Measurements from ENCODE around the gene PAFAH1B2. TPM values are rescaled to one million over a fixed set of nuclear protein-coding genes. Genes with fewer than 3 reads are reported as not detected.
"Not testable (repeated sequence)": the region's sequence is repeated elsewhere in the genome, so short reads cannot be mapped to it uniquely, and the experiment has no call there.

PAFAH1B2 gene
- total and polyA plus RNA-seq, 2 experiments from 2014 or later: 25.8 to 58.7 TPM

DNA sequence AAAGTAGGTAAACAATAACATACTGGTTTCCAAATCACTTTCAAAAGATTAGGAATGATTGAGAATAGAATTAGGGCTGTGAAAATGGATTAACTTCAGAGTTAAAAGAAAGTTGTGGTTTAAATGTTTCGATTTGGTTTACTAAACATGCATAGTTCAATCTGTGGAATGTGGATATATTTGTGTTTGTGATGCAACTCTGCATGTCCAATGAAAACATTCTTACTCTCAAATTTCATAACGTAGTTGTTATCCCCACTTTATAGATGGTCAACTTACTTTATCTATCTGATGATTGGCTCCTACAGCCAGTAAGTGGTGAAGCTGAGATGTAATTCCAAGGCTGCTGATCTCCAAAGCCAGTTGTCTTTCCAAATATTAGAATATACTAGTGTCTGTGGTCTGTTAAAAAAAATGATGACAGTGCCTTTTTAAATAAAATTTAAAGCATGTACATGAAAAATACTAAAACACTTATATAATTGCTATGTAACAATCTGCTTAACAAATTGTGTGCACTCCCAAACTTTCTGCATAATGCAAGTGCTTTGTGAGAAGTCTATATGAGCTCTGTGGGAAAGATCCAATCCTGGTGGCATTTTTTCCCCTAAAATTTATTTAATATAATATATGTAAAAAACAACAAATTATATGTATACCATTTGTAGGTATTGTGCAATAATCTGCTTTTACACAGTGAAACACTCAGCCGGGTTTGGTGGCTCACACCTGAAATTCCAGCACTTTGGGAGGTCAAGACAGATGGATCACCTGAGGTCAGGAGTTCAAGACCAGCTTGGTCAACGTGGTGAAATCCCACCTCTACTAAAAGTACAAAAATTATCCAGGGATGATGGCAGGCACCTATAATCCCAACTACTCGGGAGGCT, 36.1 kb upstream of the PAFAH1B2 start:
- TF ChIP-seq, protein P1, sequence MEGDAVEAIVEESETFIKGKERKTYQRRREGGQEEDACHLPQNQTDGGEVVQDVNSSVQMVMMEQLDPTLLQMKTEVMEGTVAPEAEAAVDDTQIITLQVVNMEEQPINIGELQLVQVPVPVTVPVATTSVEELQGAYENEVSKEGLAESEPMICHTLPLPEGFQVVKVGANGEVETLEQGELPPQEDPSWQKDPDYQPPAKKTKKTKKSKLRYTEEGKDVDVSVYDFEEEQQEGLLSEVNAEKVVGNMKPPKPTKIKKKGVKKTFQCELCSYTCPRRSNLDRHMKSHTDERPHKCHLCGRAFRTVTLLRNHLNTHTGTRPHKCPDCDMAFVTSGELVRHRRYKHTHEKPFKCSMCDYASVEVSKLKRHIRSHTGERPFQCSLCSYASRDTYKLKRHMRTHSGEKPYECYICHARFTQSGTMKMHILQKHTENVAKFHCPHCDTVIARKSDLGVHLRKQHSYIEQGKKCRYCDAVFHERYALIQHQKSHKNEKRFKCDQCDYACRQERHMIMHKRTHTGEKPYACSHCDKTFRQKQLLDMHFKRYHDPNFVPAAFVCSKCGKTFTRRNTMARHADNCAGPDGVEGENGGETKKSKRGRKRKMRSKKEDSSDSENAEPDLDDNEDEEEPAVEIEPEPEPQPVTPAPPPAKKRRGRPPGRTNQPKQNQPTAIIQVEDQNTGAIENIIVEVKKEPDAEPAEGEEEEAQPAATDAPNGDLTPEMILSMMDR (IDR thresholded peaks at IDR 0.05; ENCODE audit: low read depth, low read length): no peak
- H3K27ac ChIP-seq: no peak overlapping the region
- peak in 1 of 2 donors; percentile 39 for DNase-seq (ENCODE audit: low read depth in 1 of 2, low spot score in 1 of 2)
- H3K4me3 ChIP-seq: no peak overlapping the region
- H3K27me3 ChIP-seq: no peaks in the 10 kb centered on the region
- H3K4me1 ChIP-seq (ENCODE audit: low read depth): no peaks in the 10 kb centered on the region
- no peaks in the 10 kb centered on the region for H3K9me3 ChIP-seq (ENCODE audit: low read depth)
- H3K36me3 ChIP-seq: no peaks in the 10 kb centered on the region

GRCh38 chr11:117110294-117110950, 33.7 kb upstream of the PAFAH1B2 start:
- no peak overlapping the region for H3K4me3 ChIP-seq
- no peaks in the 10 kb centered on the region for H3K36me3 ChIP-seq
- H3K27me3 ChIP-seq: no peaks in the 10 kb centered on the region
- no peak for DNase-seq (ENCODE audit: low read depth in 1 of 2, low spot score in 1 of 2)
- H3K9me3 ChIP-seq (ENCODE audit: low read depth): no peaks in the 10 kb centered on the region
- no peak overlapping the region for H3K27ac ChIP-seq
- no peaks in the 10 kb centered on the region for H3K4me1 ChIP-seq (ENCODE audit: low read depth)
- TF ChIP-seq, protein P1 (IDR thresholded peaks at IDR 0.05; ENCODE audit: low read depth, low read length): no peak

- not testable (repeated sequence) for H3K36me3 ChIP-seq; DNase-seq (ENCODE audit: low read depth in 1 of 2, low spot score in 1 of 2); H3K9me3 ChIP-seq (ENCODE audit: low read depth); H3K4me1 ChIP-seq (ENCODE audit: low read depth); H3K27me3 ChIP-seq; H3K4me3 ChIP-seq; H3K27ac ChIP-seq
Observed at GRCh38 chr11:117112497-117112896, 31.6 kb upstream of the PAFAH1B2 start.

DNA sequence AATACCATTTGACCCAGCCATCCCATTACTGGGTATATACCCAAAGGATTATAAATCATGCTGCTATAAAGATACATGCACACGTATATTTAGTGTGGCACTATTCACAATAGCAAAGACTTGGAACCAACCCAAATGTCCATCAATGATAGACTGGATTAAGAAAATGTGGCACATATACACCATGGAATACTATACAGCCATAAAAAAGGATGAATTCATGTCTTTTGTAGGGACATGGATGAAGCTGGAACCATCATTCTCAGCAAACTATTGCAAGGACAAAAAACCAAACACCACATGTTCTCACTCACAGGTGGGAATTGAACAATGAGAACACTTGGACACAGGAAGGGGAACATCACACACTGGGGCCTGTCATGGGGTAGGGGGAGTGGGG, 31.1 kb upstream of the PAFAH1B2 start:
- H3K27ac ChIP-seq; H3K4me3 ChIP-seq; H3K36me3 ChIP-seq; DNase-seq (ENCODE audit: low read depth in 1 of 2, low spot score in 1 of 2); H3K9me3 ChIP-seq (ENCODE audit: low read depth); H3K27me3 ChIP-seq; H3K4me1 ChIP-seq (ENCODE audit: low read depth): not testable (repeated sequence)

DNA sequence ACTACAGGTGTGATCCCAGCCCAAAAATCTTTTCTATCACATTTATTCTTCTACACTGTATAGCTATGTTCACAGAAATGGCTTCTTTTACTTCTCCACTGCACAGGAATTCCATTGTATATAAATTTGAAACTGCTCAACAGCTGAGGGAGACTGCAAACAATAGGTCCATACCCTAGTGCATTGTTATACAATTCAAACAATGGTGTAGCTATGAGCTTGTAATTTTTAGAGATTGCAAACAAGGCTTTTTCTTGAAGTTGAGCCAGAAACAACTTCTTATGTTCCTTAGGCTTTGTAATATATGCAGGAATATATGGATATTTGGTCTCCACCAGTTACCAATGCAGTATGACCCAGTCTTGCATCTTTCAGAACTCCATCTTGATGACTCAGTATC, 26.4 kb upstream of the PAFAH1B2 start:
- DNase-seq (ENCODE audit: low read depth in 1 of 2, low spot score in 1 of 2): no peak
- no peak overlapping the region for H3K4me3 ChIP-seq
- TF ChIP-seq, protein P1 (IDR thresholded peaks at IDR 0.05; ENCODE audit: low read depth, low read length): no peak
- no peaks in the 10 kb centered on the region for H3K27me3 ChIP-seq
- no peaks in the 10 kb centered on the region for H3K4me1 ChIP-seq (ENCODE audit: low read depth)
- H3K36me3 ChIP-seq: no peaks in the 10 kb centered on the region
- H3K27ac ChIP-seq: no peak overlapping the region
- no peaks in the 10 kb centered on the region for H3K9me3 ChIP-seq (ENCODE audit: low read depth)

- no peak for DNase-seq (ENCODE audit: low read depth in 1 of 2, low spot score in 1 of 2)
- H3K9me3 ChIP-seq (ENCODE audit: low read depth): no peaks in the 10 kb centered on the region
- no peaks in the 10 kb centered on the region for H3K4me1 ChIP-seq (ENCODE audit: low read depth)
- H3K27me3 ChIP-seq: no peaks in the 10 kb centered on the region
- H3K36me3 ChIP-seq: no peaks in the 10 kb centered on the region
- H3K27ac ChIP-seq: no peak overlapping the region
- TF ChIP-seq, protein P1 (IDR thresholded peaks at IDR 0.05; ENCODE audit: low read depth, low read length): no peak
- H3K4me3 ChIP-seq: no peak overlapping the region
Observed at GRCh38 chr11:117121176-117121575, 22.9 kb upstream of the PAFAH1B2 start.

Data from cardiac muscle cell (in vitro differentiated cells and primary cell).